GM18868 (cell line): Measurements from ENCODE around the gene MTMR4.
"Not testable (repeated sequence)": the region's sequence is repeated elsewhere in the genome, so short reads cannot be mapped to it uniquely, and the experiment has no call there.

ENCODE experiments used
- ATAC-seq: cut with Tn5 transposase; IDR thresholded peaks from one replicate; pipeline ENCODE4 v1.9.1; 2021; ENCODE audit warnings: mild to moderate bottlenecking, moderate library complexity; ENCODE audit not compliant: unreplicated experiment

Gene MTMR4

DNA sequence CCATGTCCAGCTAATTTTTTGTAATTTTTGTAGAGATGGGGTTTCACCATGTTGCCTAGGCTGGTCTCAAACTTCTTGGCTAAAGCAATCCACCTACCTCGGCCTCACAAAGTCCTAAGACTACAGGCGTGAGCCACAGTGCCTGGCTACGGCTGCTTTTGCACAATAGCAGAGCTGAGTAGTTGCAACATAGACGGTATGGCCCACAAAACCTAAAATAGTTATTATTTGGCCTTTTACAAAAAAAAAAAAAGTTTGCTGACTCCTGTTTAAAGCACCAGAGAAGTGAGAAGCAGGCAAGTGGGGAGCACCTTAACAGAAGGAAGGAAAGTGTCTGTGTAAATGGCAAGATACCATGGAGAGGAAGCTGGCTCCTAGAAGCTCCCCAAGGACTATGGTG, 20.9 kb downstream of the MTMR4 start:
- ATAC-seq, result no peak

DNA sequence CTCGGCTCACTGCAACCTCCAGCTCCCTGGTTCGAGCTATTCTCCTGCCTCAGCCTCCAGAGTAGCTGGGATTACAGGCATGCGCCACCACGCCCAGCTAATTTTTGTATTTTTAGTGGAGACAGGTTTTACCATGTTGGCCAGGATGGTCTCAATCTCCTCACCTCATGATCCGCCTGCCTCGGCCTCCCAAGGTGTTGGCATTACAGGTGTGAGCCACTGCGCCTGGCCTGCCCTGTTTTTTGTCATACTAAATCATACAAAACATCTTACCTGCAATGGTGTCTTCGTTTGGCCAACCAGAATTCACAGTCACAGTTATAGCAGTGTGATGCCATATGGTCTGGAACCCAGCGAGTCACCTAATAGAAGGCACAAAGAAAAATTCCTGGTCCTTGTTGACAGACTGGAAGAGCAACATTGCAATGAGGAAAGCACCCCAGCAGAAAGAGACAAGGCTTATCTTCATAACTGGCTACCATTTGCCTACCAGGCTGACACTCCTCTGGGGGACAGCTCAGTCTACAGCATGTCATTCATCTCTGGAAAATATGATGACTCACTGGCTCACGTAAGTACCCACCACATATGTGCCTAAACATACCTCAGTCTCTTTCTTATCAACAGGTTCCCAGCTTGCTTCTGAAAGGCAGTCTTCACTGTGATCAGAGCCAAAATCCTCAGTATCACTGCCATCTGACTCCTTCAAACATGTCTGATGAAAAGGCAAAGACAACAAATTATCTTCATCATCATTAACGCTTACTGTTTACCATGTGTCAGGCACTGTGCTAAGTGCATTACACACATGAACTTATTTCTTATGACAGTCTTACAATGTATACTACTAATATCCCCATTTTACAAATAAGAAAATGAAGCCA, 22.0 kb downstream of the MTMR4 start:
- ATAC-seq, result no peak

DNA sequence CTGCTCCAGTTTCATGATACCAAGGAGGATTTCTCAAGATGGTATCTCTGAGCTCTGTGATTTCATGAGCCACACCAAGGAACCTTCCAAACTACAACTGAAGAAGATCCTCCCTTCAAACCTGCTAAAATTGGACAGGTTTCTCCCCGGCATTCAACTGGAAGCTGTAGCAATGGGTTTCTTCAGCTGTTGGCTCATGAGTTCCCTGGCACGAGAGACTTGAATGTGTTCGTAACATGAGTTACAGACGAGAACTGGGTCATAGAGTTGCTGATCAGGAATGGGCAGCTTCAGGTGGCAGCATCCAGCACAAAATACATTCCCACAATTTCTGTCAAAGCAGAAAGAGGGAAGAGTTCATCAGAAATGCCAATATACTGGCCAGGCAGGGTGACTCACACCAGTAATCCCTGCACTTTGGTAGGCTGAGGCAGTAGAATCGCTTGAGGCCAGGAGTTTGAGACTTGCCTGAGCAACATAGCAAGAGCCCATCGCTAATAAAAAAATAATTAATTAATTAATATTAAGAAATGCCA, 22.9 kb downstream of the MTMR4 start:
- no peak for ATAC-seq

DNA sequence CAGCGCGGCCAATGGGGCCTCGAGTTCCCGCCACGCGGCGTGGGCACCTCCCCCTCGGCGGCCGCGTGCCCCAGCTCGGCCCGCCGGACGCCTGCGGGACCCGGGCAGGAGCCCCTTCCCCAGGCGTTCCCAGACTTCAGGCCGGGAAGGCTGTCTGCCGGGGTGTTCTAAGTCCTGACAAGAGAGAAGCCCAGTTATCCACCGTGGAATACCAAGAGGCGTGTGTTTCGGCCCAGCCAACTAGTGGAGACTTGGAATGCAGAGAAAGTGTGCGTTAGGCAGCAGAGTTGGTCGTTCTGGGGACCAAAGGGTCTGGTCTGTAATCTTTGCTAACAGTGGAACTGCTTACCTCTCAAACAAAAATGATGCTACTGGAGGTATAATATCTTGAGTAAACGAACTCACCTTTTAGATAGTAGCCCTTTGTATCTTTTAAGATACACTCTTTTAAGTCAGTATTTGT, 26.0 kb downstream of the MTMR4 start:
- ATAC-seq, result no peak

DNA sequence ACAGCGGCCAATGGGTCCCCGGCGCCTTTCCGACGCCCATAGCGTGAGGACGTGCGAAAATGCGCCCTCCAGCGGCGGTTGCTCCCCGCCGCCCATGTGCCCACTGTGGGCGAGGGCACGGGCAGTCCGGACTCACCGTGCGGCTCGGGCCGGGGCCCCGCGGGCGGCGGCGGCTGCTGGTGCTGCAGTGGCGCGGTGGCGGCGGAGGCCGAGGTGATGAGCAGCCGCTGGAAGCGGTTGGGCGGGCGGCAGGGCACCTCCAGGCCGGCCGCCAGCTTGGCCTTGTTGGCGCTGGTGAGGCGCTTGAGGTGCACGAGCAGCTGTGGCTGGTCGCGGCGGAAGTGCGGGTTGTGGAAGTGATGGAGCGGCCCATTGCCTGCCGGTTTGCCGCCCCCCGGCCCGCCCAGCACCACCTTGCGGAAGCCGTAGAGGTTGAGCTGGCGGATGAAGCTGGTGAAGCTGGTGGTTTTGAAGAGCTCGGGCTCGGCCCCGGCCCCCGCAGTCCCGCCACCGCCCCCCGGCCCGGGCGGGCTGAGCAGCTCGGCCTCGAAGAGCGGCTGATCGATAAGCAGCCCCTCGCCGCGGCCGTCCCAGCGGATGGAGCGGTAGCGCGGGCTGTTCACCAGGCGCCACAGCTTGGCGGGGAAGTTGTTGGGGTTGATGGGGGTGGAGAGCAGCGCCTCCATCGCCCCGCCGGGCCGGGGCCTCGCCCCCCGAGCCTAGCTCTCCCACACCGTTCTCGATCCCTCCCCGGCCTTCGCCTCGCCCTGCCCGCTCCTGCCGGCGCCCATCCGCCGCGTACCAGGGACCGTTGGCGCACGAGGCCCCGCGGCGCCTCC, 26.6 kb downstream of the MTMR4 start, which contains the start of gene HSF5:
HSF5 (minus strand) TSS at position 820 of the 839 bp plus-strand sequence; CDS start at position 686, 134 bp downstream.
- ATAC-seq, result no peak

DNA sequence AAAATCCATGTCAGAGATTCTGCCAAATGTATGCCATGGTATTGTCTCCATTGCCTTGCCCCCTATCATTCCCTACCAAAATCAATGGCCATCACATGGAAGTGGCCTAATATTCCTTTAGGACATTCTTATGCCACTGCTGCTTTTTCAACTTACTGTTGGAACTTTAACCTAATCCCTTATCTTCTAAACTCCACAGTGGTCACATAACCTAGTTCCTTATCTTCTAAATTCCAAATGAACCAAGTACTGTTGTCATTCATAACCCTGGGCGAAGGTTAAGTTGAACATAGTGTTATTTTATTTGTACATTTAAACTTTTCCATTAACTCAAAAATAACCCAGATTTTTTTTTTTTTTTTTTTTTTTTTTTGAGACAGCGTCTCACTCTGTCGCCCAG, 29.8 kb downstream of the MTMR4 start:
- ATAC-seq, result no peak

DNA sequence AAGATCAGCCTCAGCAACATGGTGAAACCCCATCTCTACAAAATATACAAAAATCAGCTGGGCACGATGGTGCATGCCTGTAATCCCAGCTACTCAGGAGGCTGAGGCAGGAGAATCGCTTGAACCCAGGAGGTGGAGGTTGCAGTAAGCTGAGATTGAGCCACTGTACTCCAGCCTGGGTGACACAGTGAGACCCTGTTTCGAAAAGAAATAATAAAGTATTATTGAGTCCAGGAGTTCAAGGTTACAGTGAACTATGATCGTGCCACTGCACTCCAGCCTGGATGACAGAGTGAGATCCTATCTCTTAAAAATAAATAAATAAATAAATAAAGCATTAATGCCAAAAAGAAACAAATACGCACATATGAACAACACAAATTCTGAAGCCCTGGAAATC, 32.6 kb downstream of the MTMR4 start:
- not testable (repeated sequence) for ATAC-seq

DNA sequence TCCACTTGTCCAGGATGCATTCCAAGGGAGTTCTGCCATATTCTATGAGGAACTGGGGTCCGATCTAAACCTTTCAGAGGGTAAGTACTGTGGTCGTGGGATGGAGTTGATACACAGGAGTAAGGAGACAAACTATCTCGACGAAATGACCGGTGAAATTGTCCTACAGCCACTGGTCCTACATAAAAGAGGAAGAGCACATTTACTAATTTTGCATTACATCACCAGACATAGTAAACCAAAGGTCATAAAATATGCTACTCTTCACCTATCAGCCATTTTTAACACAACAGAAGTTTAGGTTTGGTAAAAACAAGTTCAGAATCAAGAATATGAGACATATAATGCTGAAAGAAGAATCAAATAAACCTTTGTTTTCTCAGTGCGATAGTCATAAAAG, 34.3 kb downstream of the MTMR4 start:
- no peak for ATAC-seq

DNA sequence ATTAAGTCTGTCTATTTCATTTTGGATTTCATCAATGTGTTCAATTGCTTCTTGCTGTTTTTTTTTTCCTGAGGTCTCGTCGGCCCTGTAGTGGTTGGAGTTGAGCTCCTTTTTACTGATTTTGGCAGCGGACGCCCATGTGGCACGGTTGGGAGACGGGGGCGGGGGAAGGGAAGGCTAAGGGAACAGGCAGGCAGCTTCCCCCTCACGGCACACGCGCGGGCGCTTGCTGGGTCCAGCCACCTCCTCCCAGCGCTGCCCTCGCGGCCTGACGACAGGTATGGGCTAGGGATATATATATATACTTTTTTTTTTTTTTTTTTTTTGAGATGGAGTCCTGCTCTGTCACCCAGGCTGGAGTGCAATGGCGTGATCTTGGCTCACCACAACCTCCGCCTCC, 37.6 kb downstream of the MTMR4 start:
- no peak for ATAC-seq

DNA sequence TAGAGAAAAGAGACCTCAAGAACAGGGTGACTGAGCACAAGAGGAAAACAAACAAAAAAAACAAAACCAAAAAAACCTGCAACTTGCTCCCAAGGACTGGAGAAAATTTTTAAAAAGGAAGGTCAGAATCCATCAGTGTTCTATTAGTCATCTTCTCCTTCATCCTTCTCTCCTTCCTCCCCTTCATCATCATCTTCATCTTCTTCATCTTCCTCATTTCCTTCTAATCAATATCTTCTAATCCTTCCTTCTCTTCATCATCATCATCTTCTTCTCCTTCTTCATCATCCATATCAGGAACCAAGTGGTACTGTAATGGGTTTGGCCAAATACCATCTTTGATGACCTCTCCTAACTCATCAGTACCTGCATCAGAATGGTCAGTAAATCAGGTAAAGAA, 38.5 kb downstream of the MTMR4 start:
- ATAC-seq, result no peak

DNA sequence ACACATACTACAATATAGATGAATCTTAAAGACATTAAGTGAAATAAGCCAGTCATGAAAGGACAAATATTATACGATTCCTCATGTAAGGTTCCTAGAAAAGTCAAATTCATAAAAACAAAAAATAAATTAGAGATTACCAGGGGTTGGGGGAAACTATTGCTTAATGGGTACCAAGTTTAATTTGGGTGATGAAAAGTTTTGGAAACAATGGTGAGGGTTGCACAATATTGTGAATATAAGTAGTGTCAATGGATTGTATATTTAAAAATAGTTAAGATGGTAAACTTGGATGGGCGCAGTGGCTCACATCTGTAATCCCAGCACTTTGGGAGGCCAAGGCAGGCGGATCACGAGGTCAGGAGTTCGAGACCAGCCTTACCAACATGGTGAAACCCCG, 44.1 kb downstream of the MTMR4 start:
- no peak for ATAC-seq

DNA sequence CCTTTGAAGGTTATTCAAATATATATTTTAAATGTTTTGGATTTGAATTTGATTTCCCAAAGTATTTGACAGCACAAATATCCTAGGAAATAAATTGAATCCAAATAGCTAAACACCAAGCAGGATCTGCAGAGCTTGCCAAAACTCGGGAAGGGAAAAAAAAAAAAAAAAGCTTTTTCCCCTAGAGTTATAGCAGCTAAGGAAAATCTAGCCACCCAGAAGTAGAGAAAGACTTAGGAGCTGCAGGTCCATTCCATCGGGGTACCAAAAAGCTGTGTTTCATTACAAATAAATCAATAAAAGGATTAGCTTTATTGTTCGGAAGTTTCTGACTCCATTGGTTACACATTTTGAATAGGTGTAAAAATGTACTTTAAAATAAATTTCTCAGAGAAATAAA, 45.5 kb downstream of the MTMR4 start:
- ATAC-seq, result no peak

DNA sequence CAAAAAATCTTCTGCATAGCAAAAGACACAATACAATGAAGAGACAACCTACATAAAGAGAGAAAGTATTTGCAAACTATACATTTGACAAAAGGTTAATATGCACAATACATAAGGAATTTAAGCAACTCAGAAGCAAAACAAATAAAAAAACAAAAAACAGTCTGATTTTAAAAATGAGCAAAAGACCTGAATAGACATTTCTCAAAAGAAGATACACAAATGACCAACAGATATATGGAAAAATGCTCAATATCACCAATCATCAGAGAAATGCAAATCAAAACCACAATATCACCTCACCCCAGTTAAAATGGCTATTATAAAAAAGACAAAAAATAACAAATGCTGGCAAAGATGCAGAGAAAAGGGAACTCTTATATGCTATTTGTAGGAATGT, 58.9 kb downstream of the MTMR4 start:
- ATAC-seq, result no peak

DNA sequence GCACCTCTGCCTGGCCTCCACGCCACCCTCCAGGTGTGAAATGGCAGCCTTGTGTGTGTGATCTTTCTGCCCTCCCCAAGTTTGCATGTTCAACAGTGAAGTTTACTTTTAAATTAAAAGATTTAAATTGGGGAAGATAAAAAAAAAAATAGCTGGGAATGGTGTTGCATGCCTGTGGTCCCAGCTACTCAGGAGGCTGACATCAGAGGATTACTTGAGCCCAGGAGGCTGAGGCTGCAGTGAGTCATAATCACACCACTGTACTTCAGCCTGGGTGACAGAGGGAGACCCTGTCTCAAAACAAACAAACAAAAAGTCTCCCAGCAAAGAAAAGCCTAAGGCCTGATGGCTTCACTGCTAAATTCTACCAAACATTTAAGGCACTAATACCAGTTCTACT, 61.7 kb downstream of the MTMR4 start:
- ATAC-seq, result no peak

DNA sequence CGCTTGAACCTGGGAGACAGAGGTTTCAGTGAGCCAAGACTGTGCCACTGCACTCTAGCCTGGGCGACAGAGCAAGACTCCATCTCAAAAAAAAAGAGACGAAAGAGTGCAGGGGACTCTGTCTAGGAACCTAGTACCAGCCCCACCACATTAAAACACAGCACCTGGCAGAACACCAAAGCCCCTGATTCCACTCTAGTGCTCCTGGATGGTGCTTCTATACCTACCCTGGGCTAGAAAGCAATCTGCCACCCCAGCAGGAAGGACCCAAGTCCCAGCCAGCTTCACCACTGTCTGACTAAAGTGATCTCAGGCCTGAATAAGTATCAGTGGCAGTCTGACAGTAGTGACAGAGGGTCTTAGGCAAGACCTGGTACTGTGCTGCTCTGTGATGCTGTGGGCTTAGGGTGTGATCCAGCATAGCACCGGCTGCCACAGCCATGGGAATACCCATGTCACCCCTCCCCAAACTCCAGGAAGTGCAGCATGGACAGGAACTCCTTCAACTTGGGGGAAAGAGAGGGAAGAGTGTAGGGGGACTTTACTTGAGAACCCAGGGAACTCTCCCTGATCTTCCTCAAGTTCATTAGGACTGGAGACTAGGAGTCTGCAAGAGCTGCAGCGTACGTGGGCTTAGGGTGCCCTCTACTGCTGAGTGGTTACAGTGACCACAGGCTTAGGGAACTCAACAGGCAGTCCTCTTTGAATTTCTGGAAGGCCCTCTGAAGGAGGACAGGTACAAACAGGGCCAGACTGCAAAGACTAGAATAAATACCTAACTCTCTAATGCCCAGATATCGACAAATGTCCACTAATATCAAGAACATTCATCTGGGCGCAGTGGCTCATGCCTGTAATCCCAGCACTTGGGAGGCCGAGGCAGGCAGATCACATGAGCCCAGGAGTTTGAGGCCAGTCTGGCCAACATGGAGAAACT, 67.1 kb downstream of the MTMR4 start:
- ATAC-seq, result peak; percentile 54

DNA sequence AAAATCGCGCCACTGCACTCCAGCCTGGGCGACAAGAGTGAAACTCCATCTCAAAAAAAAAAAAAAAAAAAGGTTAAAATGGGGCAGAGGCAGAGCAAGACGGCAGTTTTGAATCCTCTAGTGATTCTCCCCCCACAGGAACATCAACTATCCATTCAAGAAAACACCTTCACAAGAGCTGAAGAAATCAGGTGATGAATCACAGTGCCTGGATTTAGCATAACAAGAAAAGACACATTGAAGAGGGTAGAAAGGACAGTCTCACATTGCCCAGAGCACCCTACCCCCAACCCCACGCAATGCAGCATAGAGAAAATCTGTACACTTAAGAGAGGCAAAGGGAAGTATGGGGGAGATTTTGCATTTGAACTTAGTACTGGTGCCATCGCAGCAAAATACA, 68.4 kb downstream of the MTMR4 start:
- ATAC-seq, result no peak
